Measurements from ENCODE around the gene PHOX2A. TPM values are rescaled to one million over a fixed set of nuclear protein-coding genes. Genes with fewer than 3 reads are reported as not detected.

The PHOX2A gene
- total RNA-seq (2014; rRNA removed), result not detected in 2 replicates
- Bru-seq, nascent RNA, result not detected
- percentile 10 among the genes with signal in this experiment for BruChase-seq, experiment 1, labeled RNA remaining after a 6-hour chase
- percentile 10 among the genes with signal in this experiment for BruChase-seq, experiment 2, labeled RNA remaining after a 2-hour chase
- long read RNA-seq, result 0 reads

DNA sequence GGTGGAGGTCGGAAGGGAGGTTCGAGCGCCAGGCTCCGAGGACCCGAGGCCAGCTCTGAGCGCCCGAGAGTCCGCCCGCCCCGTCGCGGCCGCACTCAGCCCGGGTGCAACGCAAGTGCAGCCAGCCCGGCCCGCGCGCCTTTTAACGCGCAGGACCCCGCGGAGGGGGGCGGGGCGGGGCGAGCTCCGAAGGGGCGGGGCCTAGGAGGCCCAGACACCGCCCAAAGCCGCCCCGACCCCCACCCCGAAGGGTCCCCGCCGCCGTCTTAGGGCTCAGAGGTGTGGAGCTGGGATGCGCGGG is at the start of gene PHOX2A:
Gene PHOX2A (minus strand): TSS at position 117 of the 301 bp plus-strand sequence. CDS start 172 bp downstream, outside the sequence.
- H4K20me1 ChIP-seq (ENCODE audit: low read length), result no peaks in the 10 kb centered on the region
- H3K4me3 ChIP-seq (ENCODE audit: low read length), result no peak within 1 kb of the TSS
- ChIA-PET POLR2A (ENCODE audit: unreplicated experiment) (no interaction called here), CTCF (no interaction called here)
- no peak within 1 kb of the TSS for H3K27ac ChIP-seq (ENCODE audit: low read length)
- peaks cover 9% of the 10 kb centered on the region for H3K4me1 ChIP-seq (ENCODE audit: insufficient read depth, low read length)
- no peak for ATAC-seq
- peaks cover 23% of the 10 kb centered on the region for H3K27me3 ChIP-seq (ENCODE audit: low read length)
- no peaks in the 10 kb centered on the region for H3K79me2 ChIP-seq (ENCODE audit: low read length)
- DNase-seq, result no peak
- no peaks in the 10 kb centered on the region for H3F3A ChIP-seq (ENCODE audit: low read length, unreplicated experiment)
- no peaks in the 10 kb centered on the region for H3K9me3 ChIP-seq (ENCODE audit: low read length)
- no peak within 1 kb of the TSS for H3K9ac ChIP-seq (ENCODE audit: low read length)
- no peaks in the 10 kb centered on the region for H3K36me3 ChIP-seq (ENCODE audit: low read depth, low read length)
- H3K9me2 ChIP-seq (replicated peaks; ENCODE audit: low read length), result no peaks in the 10 kb centered on the region
- H3K4me2 ChIP-seq (ENCODE audit: low read length), result no peak within 1 kb of the TSS
- TF ChIP-seq EZH2phosphoT487 (IDR thresholded peaks at IDR 0.05; ENCODE audit: borderline replicate concordance, low read length) (no peak), CTCF (conservative IDR thresholded peaks at IDR 0.05; ENCODE audit: low read depth, low read length) (no peak), EZH2 (IDR thresholded peaks at IDR 0.05; ENCODE audit: low read length, unreplicated experiment) (no peak)
- intact Hi-C loops (cut with micrococcal nuclease), result no loop called here
- no TSS peak for BruUV-seq (replicated peaks)
- H2AFZ ChIP-seq (ENCODE audit: low read length), result no peak within 1 kb of the TSS

DNA sequence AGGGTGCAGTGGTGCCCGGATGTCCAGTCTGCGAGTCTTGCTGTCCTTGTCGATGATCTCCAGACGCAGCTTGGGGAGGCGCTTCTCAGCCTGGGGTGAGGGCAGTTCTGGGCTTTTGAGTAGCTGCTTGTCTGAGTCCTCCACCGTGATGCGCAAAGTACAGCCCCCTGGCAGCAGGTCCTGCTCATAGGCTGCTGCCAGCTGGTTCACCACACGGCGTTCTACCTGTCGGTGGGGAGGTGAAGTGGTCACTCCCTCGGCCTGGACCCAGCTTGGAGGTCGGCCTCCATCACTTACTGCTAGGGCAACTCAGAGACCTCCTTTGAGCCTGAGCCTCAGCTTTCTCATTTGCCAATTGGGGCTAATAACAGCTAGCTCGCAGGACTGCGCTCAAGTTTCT is 49.4 kb upstream of the PHOX2A start:
- Histone ChIP-seq H2AFZ (ENCODE audit: low read length) (no peak overlapping the region), H3K79me2 (ENCODE audit: low read length) (no peaks in the 10 kb centered on the region), H3K4me1 (ENCODE audit: insufficient read depth, low read length) (no peaks in the 10 kb centered on the region), H3F3A (ENCODE audit: low read length, unreplicated experiment) (no peaks in the 10 kb centered on the region), H3K9ac (ENCODE audit: low read length) (no peak overlapping the region), H3K4me2 (ENCODE audit: low read length) (no peak overlapping the region), H4K20me1 (ENCODE audit: low read length) (no peaks in the 10 kb centered on the region), H3K9me3 (ENCODE audit: low read length) (no peaks in the 10 kb centered on the region), H3K27ac (ENCODE audit: low read length) (no peak overlapping the region), H3K9me2 (replicated peaks; ENCODE audit: low read length) (no peaks in the 10 kb centered on the region), H3K36me3 (ENCODE audit: low read depth, low read length) (peaks cover 24% of the 10 kb centered on the region; the same call in 1 of the 2 replicates), H3K4me3 (ENCODE audit: low read length) (no peak overlapping the region), H3K27me3 (ENCODE audit: low read length) (no peaks in the 10 kb centered on the region)
- ChIA-PET CTCF (no interaction called here), POLR2A (ENCODE audit: unreplicated experiment) (no interaction called here)
- DNase-seq (no peak), ATAC-seq (no peak)
- intact Hi-C loops (cut with micrococcal nuclease), result no loop called here
- no peak for TF ChIP-seq CTCF (conservative IDR thresholded peaks at IDR 0.05; ENCODE audit: low read depth, low read length)
- no peak for TF ChIP-seq EZH2 (IDR thresholded peaks at IDR 0.05; ENCODE audit: low read length, unreplicated experiment)
- TF ChIP-seq EZH2phosphoT487 (IDR thresholded peaks at IDR 0.05; ENCODE audit: borderline replicate concordance, low read length), result no peak
- no TSS peak for BruUV-seq (replicated peaks)

DNA sequence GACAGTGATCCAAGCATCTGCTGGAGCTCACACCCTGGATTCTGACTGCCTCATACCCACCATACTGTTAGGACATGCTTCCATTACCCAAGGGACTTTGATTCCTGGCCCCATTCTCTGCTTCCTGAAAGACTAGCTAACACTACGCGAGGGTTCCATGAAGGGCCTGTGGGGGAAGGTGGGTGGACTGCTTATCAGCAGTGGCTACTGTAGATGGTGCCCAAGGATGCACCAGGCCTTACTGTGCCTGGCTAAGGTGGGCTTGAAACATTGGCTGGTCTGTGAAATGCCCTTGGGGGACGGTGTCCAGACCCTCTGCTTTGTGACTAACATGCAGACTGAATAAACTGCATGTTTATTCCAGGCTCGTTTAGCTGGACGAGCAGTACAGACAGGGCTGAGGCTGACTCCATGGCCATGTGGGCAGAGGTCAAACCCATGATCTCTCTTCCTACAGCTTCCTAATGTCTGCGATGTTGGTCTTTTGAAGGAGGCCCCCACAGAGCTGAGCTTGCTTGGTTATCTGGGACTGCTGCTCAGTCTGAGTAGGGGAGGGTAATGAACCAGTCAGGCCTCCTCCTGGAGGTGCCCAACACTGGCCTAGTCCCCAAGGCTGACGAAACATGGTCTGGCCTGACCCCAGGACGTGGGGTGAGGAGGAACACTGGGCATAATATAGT is 48.3 kb upstream of the PHOX2A start:
- POLR2A ChIA-PET (ENCODE audit: unreplicated experiment), result no interaction called here
- Histone ChIP-seq H3K27ac (ENCODE audit: low read length) (no peak overlapping the region), H3K79me2 (ENCODE audit: low read length) (no peaks in the 10 kb centered on the region), H3K4me2 (ENCODE audit: low read length) (no peak overlapping the region), H3K4me3 (ENCODE audit: low read length) (no peak overlapping the region), H3K4me1 (ENCODE audit: insufficient read depth, low read length) (no peaks in the 10 kb centered on the region), H3K27me3 (ENCODE audit: low read length) (no peaks in the 10 kb centered on the region), H3K9me3 (ENCODE audit: low read length) (no peaks in the 10 kb centered on the region), H3K9ac (ENCODE audit: low read length) (no peak overlapping the region), H3F3A (ENCODE audit: low read length, unreplicated experiment) (no peaks in the 10 kb centered on the region), H3K36me3 (ENCODE audit: low read depth, low read length) (peaks cover 23% of the 10 kb centered on the region; the same call in 1 of the 2 replicates), H2AFZ (ENCODE audit: low read length) (no peak overlapping the region), H4K20me1 (ENCODE audit: low read length) (no peaks in the 10 kb centered on the region), H3K9me2 (replicated peaks; ENCODE audit: low read length) (no peaks in the 10 kb centered on the region)
- TF ChIP-seq CTCF (conservative IDR thresholded peaks at IDR 0.05; ENCODE audit: low read depth, low read length) (no peak), EZH2 (IDR thresholded peaks at IDR 0.05; ENCODE audit: low read length, unreplicated experiment) (no peak), EZH2phosphoT487 (IDR thresholded peaks at IDR 0.05; ENCODE audit: borderline replicate concordance, low read length) (no peak)
- no peak for ATAC-seq
- intact Hi-C loops (cut with micrococcal nuclease), result no loop called here
- CTCF ChIA-PET, result no interaction called here
- BruUV-seq (replicated peaks), result TSS peak; percentile 10
- no peak for DNase-seq
